ENCODE results near the gene NDUFB8. TPM values are rescaled to one million over a fixed set of nuclear protein-coding genes. Genes with fewer than 3 reads are reported as not detected.
A peak's percentile ranks its signal among the peaks of the same experiment; 100 is the strongest.

The NDUFB8 gene
- total RNA-seq, 4 donors from 2014 or later: 156 to 176 (median 164) TPM

DNA sequence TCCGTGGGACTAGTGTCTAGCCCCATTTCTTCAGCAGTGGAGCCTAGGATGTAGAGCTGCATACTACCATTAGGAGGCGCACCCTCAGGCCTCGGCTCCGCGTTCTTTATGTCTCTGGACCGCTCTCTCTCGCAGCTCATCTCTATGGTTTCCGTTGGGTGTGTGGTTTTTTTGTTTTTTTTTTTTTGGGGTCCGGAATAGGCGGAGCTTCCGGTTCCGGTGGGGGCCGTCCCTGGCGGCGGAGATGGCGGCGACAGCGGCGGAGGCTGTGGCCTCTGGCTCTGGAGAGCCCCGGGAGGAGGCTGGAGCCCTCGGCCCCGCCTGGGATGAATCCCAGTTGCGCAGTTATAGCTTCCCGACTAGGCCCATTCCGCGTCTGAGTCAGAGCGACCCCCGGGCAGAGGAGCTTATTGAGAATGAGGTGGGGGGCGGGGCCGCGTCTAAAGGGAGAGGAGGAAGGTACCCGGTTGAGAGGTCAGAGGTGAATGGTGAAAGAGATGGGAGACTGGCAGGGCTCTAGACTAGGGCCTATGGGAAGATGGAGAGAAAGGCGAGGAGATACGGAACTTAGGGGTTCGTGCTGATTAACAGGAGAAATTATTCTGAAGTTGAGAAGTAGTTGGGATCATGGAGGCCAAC is 6.2 kb upstream of the NDUFB8 start, which contains the start of gene HIF1AN:
HIF1AN (plus strand) TSS at position 229 of the 639 bp plus-strand sequence; CDS start at position 245, 16 bp downstream.
- peak in 1 of 3 donors; percentile 63 for TF ChIP-seq POLR2AphosphoS5 (IDR thresholded peaks at IDR 0.05)
- TF ChIP-seq, protein P1, sequence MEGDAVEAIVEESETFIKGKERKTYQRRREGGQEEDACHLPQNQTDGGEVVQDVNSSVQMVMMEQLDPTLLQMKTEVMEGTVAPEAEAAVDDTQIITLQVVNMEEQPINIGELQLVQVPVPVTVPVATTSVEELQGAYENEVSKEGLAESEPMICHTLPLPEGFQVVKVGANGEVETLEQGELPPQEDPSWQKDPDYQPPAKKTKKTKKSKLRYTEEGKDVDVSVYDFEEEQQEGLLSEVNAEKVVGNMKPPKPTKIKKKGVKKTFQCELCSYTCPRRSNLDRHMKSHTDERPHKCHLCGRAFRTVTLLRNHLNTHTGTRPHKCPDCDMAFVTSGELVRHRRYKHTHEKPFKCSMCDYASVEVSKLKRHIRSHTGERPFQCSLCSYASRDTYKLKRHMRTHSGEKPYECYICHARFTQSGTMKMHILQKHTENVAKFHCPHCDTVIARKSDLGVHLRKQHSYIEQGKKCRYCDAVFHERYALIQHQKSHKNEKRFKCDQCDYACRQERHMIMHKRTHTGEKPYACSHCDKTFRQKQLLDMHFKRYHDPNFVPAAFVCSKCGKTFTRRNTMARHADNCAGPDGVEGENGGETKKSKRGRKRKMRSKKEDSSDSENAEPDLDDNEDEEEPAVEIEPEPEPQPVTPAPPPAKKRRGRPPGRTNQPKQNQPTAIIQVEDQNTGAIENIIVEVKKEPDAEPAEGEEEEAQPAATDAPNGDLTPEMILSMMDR (IDR thresholded peaks at IDR 0.05): peak; percentile 88 to 96
- TF ChIP-seq POLR2A (IDR thresholded peaks at IDR 0.05): peak in 1 of 2 donors; percentile 74
- no peak for TF ChIP-seq EP300 (IDR thresholded peaks at IDR 0.05)
- Histone ChIP-seq H3K27ac (peak within 1 kb of the TSS; percentile 64), H3K4me3 (peak within 1 kb of the TSS; percentile 73), H3K4me1 (peaks cover 28% of the 10 kb centered on the region), H3K27me3 (no peaks in the 10 kb centered on the region), H3K9me3 (no peaks in the 10 kb centered on the region), H3K36me3 (peaks cover 30% of the 10 kb centered on the region)
- WGBS: under 1% methylated on average over 35 of the region's 35 CpGs
- peak; percentile 92 to 95 for DNase-seq (ENCODE audit: low spot score in 2 of 2)

DNA sequence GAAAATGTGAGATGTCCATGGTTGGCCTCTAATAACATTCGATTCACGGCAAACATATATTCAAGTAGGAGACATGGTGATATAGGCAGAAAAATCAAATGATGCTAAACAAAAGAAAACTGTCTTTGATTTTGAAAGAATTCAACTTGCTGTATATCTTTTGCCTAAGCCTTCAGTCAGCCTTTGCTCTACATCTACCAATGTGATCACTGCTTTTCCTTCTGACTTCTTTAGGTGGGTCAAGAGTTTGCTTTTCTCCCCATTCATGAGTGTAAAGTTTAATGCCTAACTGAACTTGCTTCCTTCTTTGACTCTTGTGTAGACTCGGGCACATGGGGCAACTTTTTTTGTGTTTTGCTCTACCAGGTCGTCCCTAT is 5.7 kb upstream of the NDUFB8 start:
- peak overlapping the region; percentile 73 for H3K4me3 ChIP-seq
- peaks cover 25% of the 10 kb centered on the region for H3K36me3 ChIP-seq
- no peak overlapping the region for H3K27ac ChIP-seq
- DNase-seq (ENCODE audit: low spot score in 2 of 2): no peak
- H3K9me3 ChIP-seq: no peaks in the 10 kb centered on the region
- no peaks in the 10 kb centered on the region for H3K27me3 ChIP-seq
- TF ChIP-seq POLR2AphosphoS5 (IDR thresholded peaks at IDR 0.05): no peak
- WGBS: 48% methylated on average over 4 of the region's 4 CpGs
- H3K4me1 ChIP-seq: peaks cover 28% of the 10 kb centered on the region

DNA sequence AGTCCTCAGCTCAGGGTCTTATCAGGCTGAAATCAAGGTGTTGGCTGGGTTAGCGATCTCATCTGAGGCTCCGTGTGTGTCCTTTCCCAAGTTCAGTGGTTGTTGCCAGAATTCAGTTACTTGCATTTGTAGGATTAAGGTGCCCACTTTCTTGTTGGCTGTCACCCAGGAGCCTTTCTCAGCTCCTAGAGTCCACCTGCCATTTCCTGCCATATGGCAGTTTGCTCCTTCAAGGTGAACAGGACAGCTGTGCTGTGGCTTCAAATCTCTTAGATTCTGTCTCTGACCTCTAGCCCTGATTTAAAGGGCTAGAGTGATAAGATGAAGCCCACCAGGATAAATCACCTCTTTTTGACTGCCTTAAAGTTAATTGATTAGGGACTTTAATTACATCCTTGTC is 5.1 kb upstream of the NDUFB8 start:
- Histone ChIP-seq H3K4me1 (peaks cover 33% of the 10 kb centered on the region), H3K9me3 (no peaks in the 10 kb centered on the region), H3K36me3 (peaks cover 19% of the 10 kb centered on the region), H3K27me3 (no peaks in the 10 kb centered on the region), H3K4me3 (no peak overlapping the region), H3K27ac (no peak overlapping the region)
- peak in 1 of 2 donors; percentile 8 for DNase-seq (ENCODE audit: low spot score in 2 of 2)
- WGBS: 92% methylated on average over 2 of the region's 2 CpGs
- no peak for TF ChIP-seq EP300 (IDR thresholded peaks at IDR 0.05)
- no peak for TF ChIP-seq POLR2A (IDR thresholded peaks at IDR 0.05)
- TF ChIP-seq, protein P1 (IDR thresholded peaks at IDR 0.05): no peak
- TF ChIP-seq POLR2AphosphoS5 (IDR thresholded peaks at IDR 0.05): no peak

DNA sequence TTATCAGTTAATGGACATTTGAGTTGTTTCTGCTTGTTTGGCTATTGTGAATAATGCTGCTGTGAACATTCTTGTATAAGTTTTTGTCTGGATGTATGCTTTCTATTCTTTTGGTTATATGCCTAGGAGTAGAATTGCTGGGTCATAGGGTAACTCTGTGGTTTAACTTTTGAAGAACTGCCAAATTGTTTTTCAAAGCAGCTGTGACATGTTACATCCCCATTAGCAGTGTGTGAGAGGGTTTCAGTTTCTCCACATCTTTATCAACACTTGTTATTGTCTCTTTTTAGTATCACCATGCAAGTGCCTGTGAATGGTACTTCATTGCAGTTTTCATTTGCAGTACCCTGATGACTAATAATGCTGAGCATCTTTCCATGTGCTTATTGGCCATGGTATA is 2.1 kb upstream of the NDUFB8 start:
- TF ChIP-seq, protein P1 (IDR thresholded peaks at IDR 0.05): no peak
- no peak for TF ChIP-seq EP300 (IDR thresholded peaks at IDR 0.05)
- TF ChIP-seq POLR2A (IDR thresholded peaks at IDR 0.05): no peak
- TF ChIP-seq POLR2AphosphoS5 (IDR thresholded peaks at IDR 0.05): no peak
- no peaks in the 10 kb centered on the region for H3K27me3 ChIP-seq
- peaks cover 3% of the 10 kb centered on the region for H3K36me3 ChIP-seq

DNA sequence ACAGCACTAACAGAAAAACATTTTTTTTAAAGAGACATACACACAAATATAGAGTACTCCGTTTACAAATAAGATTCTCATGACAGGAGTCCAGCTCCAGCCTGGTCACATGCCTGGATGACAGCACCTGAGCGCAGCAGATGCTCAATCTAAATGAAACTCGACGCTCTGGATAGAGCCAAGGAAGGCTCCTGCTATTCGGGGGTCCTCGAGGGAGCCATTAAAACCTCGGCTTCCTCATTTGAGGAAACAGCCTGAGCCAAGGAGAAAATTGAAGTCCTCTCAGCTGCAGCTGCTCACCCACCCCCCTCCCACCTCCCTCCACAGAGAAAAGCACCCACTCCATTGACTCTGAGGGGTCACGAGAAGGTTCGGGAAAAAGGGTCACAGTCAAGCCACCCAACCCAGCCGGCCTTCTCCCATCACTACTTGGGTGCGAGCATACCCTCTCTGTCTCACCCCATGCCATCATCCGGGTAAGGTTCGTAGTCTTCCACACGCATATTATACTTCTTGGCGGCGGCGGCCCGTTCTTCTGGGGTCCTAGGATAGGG is 673 bp downstream of the NDUFB8 start:
- H3K9me3 ChIP-seq: no peaks in the 10 kb centered on the region
- no peak for DNase-seq (ENCODE audit: low spot score in 2 of 2)
- TF ChIP-seq EP300 (IDR thresholded peaks at IDR 0.05): no peak
- TF ChIP-seq, protein P1 (IDR thresholded peaks at IDR 0.05): no peak
- TF ChIP-seq POLR2AphosphoS5 (IDR thresholded peaks at IDR 0.05): no peak
- no peak for TF ChIP-seq POLR2A (IDR thresholded peaks at IDR 0.05)
- WGBS: under 1% methylated on average over 17 of the region's 18 CpGs
- H3K27me3 ChIP-seq: no peaks in the 10 kb centered on the region
- H3K27ac ChIP-seq: peak overlapping the region; percentile 43
- peak overlapping the region; percentile 66 for H3K4me3 ChIP-seq
- H3K4me1 ChIP-seq: peaks cover 22% of the 10 kb centered on the region
- H3K36me3 ChIP-seq: peaks cover 28% of the 10 kb centered on the region

More for the DNA sequence above, 2.1 kb upstream of the NDUFB8 start:
- Histone ChIP-seq H3K4me1 (peaks cover 38% of the 10 kb centered on the region), H3K27ac (no peak overlapping the region), H3K9me3 (no peaks in the 10 kb centered on the region), H3K4me3 (no peak overlapping the region)
- no peak for DNase-seq (ENCODE audit: low spot score in 2 of 2)

All from suprapubic skin (tissue), 4 donors.